ENCODE measurements around the gene ARHGEF11.
A peak's percentile ranks its signal among the peaks of the same experiment; 100 is the strongest.
"Not testable (repeated sequence)": the region's sequence is repeated elsewhere in the genome, so short reads cannot be mapped to it uniquely, and the experiment has no call there.

Gene ARHGEF11

DNA sequence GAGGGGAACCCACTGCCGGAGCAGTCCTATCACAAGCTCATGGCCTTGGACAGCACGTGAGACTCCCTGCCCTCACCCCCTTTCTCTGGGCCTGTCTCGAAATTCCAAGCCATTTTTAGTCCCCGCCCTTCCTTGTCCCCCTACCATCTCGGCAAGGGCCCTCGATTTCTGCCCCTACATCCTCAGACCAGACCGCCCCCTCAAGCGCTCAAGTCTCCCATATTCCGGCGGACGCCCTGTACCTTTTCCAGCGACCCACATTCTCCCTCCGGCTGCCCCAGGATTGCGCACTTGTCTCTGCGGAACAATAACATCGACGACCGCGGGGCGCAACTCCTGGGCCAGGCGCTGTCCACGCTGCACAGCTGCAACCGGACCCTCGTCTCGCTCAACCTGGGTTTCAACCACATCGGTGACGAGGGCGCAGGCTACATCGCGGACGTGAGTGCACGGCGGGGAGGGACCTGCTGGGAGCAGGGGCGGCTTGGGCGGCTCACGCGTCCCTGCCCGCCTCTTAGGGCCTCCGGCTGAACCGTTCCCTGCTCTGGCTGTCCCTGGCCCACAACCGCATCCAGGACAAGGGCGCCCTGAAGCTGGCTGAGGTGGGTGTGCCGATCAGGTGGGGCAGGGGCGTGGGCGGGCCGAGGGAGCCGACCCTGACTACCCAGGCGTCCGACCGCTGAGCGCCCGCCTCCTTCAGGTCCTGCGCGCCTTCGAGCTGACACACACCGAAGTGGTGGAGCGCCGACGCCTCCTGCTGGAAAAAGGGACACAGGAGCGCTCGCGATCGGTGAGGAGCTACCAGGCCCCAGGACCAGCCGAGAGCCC, 118.1 kb downstream of the ARHGEF11 start:
- DNase-seq = peak; percentile 77

DNA sequence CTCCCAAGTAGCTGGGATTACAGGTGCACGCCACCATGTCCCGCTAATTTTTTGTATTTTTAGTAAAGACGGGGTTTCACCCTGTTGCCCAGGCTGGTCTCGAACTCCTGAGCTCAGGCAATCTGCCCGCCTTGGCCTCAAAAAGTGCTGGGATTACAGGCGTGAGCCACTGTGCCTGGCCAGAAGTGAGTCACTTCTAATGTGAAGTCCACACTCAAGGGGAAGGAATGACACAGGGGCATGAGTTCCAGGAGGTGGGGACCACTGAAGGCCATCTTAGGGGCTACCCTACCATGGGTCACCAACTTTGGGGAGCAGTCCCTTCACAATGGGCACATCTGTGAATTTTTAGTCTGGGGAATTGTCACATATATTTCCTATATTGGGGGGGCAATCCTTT, 118.8 kb downstream of the ARHGEF11 start:
- not testable (repeated sequence) for DNase-seq

- peak; percentile 16 for DNase-seq
These were observed 119.4 kb downstream of the ARHGEF11 start for GRCh38 chr1:156926175-156926574.

GRCh38 chr1:156925154-156926010, 120.2 kb downstream of the ARHGEF11 start:
- no peak for DNase-seq

GRCh38 chr1:156924478-156925153, 120.9 kb downstream of the ARHGEF11 start:
- no peak for DNase-seq

- DNase-seq = no peak
These were observed 121.7 kb downstream of the ARHGEF11 start for GRCh38 chr1:156923670-156924477.

DNA sequence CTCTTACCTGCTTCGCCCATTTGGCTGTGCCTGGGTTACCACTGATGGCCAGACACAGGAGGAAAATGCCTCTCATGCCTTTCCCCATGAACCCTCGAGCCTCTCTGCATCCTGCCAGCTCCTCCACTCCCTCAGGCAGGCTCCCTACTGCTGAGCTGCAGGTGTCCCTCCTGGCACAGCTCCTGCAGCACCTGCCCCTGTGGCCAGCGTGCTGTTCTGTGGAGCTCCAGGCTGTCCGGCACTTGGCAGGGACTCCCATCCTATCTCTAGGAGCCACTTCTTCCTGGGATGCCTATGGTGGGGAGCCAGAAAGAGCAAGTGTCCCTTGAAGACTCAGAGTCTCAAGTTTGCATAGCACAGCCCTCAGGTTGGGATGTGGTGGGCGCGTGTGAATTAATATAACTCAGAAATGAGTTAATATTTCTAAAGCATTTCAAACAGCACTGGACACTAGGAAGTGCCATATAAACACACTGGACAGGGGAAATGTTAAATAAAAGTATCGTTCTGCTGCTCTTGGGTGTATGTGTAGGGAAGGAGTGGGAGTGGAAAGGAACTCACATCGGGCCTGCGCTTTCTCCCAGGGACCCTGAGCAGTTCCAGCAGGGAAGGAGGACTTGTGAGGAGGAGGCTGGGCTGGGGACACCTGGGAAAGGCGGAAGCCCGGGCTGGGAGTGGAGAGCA, 122.4 kb downstream of the ARHGEF11 start:
- no peak for DNase-seq

DNA sequence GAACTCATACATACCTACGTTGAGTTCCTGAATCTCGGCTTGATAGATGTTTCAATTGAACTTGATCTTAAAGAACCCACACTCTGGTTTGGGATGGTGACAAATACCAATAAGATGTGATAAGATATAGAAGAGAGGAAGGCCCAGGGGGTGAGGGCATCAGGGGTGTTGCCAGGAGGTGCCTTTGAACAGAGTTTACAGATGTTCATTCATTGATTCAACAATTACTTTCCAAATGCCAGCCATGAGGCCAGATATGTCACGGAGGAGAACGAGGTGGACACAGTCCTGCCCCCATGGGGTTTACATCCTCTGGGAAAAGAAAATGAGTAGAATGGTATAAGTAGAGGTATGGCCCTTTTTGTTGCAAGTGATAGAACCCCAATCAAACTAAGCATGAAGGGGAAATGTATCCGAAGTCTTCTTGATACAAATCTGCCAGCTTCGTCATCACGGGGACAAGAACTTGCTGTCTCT, 124.5 kb downstream of the ARHGEF11 start:
- no peak for DNase-seq

- no peak for DNase-seq
These were observed 125.1 kb downstream of the ARHGEF11 start, which contains the start of gene LRRC71 for GRCh38 chr1:156920233-156921052. Gene LRRC71 (plus strand): TSS chr1:156920632. CDS start chr1:156920804, 172 bp downstream.

DNA sequence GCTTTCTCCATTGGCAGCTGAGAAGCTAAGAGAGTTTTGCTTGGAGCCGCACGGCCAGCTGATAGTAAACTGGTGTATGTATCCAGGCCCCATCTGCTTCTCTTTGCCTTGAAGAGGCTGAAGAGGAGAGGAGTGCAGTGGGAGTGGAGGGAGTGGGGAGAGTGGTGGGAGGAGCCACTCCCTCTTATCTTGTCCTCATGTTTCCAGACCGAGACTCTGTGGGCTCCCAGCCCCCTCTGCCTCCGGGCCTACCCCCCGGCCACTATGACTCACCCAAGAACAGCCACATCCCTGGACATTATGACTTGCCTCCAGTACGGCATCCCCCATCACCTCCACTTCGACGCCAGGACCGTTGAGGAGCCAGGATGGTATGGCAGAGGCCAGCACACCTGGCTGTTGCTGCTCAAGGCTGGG, 131.1 kb downstream of the ARHGEF11 start:
- no peak for DNase-seq

DNA sequence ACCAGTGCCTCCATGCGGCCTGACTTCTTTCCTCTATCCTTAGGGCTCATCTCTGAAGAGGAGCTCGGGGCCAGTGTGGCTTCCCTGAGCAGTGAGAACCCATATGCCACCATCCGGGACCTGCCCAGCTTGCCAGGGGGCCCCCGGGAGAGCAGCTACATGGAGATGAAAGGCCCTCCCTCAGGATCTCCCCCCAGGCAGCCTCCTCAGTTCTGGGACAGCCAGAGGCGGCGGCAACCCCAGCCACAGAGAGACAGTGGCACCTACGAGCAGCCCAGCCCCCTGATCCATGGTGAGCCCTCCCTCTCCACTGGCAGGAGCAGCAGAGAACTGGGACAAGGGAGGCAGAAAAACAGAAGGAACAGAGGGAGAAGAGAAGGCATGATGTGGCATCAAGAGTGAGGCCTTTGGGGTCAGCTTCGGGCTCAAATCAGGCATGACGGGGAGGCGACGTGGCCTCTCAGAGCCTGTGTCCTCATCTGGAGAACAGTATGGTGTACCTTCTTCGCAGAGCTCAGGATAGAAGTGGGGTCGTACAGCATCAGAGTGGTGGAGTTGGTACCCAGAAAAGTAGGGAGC, 131.6 kb downstream of the ARHGEF11 start:
- no peak for DNase-seq

- no peak for DNase-seq
These were observed 132.4 kb downstream of the ARHGEF11 start for GRCh38 chr1:156912861-156913808.

DNA sequence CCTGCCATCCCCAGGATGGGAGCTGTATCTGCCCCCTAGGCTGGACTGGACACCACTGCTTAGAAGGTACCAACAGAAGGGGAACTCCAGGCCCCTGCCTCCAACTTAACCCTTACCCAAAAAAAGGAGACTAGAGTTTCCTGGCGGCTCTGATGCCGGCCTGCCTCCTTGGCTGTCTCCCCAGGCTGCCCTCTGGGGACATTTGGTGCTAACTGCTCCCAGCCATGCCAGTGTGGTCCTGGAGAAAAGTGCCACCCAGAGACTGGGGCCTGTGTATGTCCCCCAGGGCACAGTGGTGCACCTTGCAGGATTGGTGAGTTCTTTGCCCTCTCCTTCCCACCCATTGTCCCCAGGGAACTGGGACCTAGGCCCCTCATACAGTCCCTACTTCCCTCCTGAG, 133.2 kb downstream of the ARHGEF11 start:
- DNase-seq = no peak

DNA sequence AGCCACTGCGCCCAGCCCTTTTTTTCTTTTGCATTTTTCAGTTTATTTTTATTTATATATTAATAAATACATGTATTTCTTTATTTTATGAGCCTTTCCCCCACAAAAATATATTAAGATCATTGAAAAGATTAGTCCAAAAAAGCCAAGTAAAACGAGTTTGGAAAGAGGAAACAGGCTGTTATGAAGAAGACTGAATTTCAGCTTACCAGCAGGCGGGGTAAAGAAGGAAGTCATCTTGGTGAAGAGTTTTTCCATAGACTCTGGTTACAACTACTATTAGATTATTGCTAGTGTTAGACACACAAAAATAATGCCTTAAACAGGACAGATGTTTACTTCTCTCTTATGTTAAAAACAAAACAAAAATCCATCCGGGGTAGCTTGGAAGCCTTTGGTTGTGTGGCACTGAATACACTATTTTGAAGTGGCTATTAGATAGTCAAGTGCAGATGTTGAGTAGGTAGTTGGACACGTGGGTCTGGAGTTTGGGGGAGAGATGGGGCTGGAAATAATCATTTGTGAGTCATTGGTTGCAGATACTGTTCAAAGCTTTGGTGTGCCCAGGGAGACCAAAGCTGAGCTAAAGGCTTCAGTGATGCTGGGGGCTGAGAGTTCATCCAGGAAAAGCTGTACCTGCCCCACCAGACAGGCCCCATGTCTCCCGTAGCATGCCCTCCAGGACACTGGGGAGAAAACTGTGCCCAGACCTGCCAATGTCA, 133.8 kb downstream of the ARHGEF11 start:
- no peak for DNase-seq

GRCh38 chr1:156910309-156910782, 135.2 kb downstream of the ARHGEF11 start:
- DNase-seq = no peak

DNA sequence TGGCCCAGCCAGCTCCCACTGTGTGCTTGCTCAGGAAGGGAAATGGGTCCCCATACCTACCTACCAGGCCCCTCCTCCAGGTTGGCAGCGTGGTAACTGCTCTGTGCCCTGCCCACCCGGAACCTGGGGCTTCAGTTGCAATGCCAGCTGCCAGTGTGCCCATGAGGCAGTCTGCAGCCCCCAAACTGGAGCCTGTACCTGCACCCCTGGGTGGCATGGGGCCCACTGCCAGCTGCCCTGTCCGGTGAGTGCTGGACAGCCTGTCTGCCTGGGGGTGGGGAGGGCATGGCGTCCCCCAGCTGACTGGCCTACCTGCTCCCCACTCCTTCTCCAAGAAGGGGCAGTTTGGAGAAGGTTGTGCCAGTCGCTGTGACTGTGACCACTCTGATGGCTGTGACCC, 135.9 kb downstream of the ARHGEF11 start:
- DNase-seq = no peak

DNA sequence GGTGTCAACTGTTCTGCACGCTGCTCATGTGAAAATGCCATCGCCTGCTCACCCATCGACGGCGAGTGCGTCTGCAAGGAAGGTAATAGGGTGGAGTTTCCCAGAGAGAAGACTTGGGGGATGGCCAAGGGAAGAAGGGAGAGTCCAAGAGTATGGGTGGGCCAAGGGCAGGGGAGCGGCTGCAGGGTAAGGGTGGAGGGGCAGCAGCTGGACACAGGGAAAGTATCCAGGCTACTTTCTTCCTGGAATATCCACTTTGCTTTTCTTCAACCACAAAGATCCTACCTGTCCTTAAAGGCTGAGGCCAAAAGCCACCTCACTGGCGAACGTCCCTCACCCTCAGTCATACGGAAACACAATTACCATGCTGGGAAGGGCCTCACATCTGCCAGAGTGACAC, 136.6 kb downstream of the ARHGEF11 start:
- DNase-seq = no peak

GRCh38 chr1:156908541-156908940, 137.0 kb downstream of the ARHGEF11 start:
- no peak for DNase-seq
